HEK293 (cell line): ENCODE measurements around the gene KCNJ9.
"Not testable (repeated sequence)": the region's sequence is repeated elsewhere in the genome, so short reads cannot be mapped to it uniquely, and the experiment has no call there.

ENCODE experiments used
- CTCF ChIA-PET: fragments of 350-600 bp; formaldehyde crosslinking; extraction: SDS; loops from one replicate; lab custom pipeline; 2021; ENCODE audit warnings: antibody characterized with exemption; lab: Yijun Ruan, JAX
- POLR2A ChIA-PET: fragments of 300-600 bp; formaldehyde crosslinking; extraction: SDS; loops from one replicate; lab custom pipeline; 2020; ENCODE audit warnings: antibody characterized with exemption, inconsistent platforms; lab: Yijun Ruan, JAX
- H3K27ac ChIP-seq: fragments of 200-500 bp; sonication (Bioruptor generic); 2 replicates; pipeline ENCODE4 v1.5.1; 2014; ENCODE audit warnings: low read depth, low read length, control low read depth, inconsistent platforms; ENCODE audit errors: extremely low read depth
- H3K36me3 ChIP-seq, 2 experiments: fragments of 200-500 bp in 1 of 2; sonication (Bioruptor generic) in 1 of 2; 1 replicate in 1 of 2; 2 replicates in 1 of 2; pipeline ENCODE4 v1.5.1; 2014 to 2017; ENCODE audit warnings: inconsistent platforms in 2 of 2, low read length in 2 of 2; ENCODE audit not compliant: control insufficient read depth in 2 of 2, insufficient read depth in 1 of 2
- H3K4me1 ChIP-seq: fragments of 200-500 bp; sonication (Bioruptor generic); 2 replicates; pipeline ENCODE4 v1.5.1; 2014; ENCODE audit warnings: mild to moderate bottlenecking, low read length, inconsistent platforms; ENCODE audit not compliant: control insufficient read depth, insufficient read depth
- H3K4me3 ChIP-seq: 2 replicates; pipeline ENCODE4 v1.5.1; 2011; ENCODE audit warnings: low read depth, mild to moderate bottlenecking, control low read depth, low read length, moderate library complexity
- H3K9me3 ChIP-seq: fragments of 200-500 bp; sonication (Bioruptor generic); 2 replicates; pipeline ENCODE4 v1.5.1; 2014; ENCODE audit warnings: low read depth, low read length, inconsistent platforms; ENCODE audit not compliant: control insufficient read depth, insufficient read depth
- FEZF1 ChIP-seq: fragments of 450-650 bp; formaldehyde crosslinking; IDR thresholded peaks from 2 replicates; pipeline ENCODE4 v1.5.1; 2016; ENCODE audit warnings: missing biosample characterization, missing genetic modification characterization
- GLIS1 ChIP-seq: fragments of 450-650 bp; formaldehyde crosslinking; IDR thresholded peaks from 2 replicates; pipeline ENCODE4 v1.5.1; 2016; ENCODE audit warnings: missing biosample characterization, missing genetic modification characterization
- IKZF3 ChIP-seq: fragments of 450-650 bp; IDR thresholded peaks from 2 replicates; pipeline ENCODE4 v1.5.0; 2018; ENCODE audit warnings: missing biosample characterization, mild to moderate bottlenecking, missing genetic modification characterization, moderate library complexity
- KLF1 ChIP-seq: fragments of 450-650 bp; formaldehyde crosslinking; IDR thresholded peaks from 2 replicates; pipeline ENCODE4 v1.5.1; 2016; ENCODE audit warnings: missing biosample characterization, missing genetic modification characterization
- MYNN ChIP-seq: fragments of 450-650 bp; formaldehyde crosslinking; IDR thresholded peaks from 2 replicates; pipeline ENCODE4 v1.5.1; 2016; ENCODE audit warnings: missing biosample characterization, missing genetic modification characterization, borderline replicate concordance
- REPIN1 ChIP-seq: fragments of 450-650 bp; formaldehyde crosslinking; IDR thresholded peaks from 2 replicates; pipeline ENCODE4 v1.5.1; 2017; ENCODE audit warnings: missing biosample characterization, missing genetic modification characterization, low read depth
- WT1 ChIP-seq: fragments of 450-650 bp; formaldehyde crosslinking; IDR thresholded peaks from 2 replicates; pipeline ENCODE4 v1.5.1; 2016; ENCODE audit warnings: missing biosample characterization, missing genetic modification characterization
- ZNF16 ChIP-seq: fragments of 450-650 bp; formaldehyde crosslinking; IDR thresholded peaks from 2 replicates; pipeline ENCODE4 v1.5.1; 2016; ENCODE audit warnings: low read depth, missing biosample characterization, missing genetic modification characterization
- ZNF175 ChIP-seq: fragments of 450-650 bp; formaldehyde crosslinking; IDR thresholded peaks from 2 replicates; pipeline ENCODE4 v1.5.1; 2016; ENCODE audit warnings: missing biosample characterization, missing genetic modification characterization
- ZNF214 ChIP-seq: fragments of 450-650 bp; formaldehyde crosslinking; IDR thresholded peaks from 2 replicates; pipeline ENCODE4 v1.5.1; 2017; ENCODE audit warnings: missing biosample characterization, mild to moderate bottlenecking, missing genetic modification characterization, borderline replicate concordance
- ZNF529 ChIP-seq: fragments of 450-650 bp; formaldehyde crosslinking; IDR thresholded peaks from 2 replicates; pipeline ENCODE4 v1.5.1; 2017; ENCODE audit warnings: missing genetic modification characterization, missing biosample characterization; ENCODE audit not compliant: insufficient replicate concordance
- ZNF596 ChIP-seq: fragments of 450-650 bp; IDR thresholded peaks from 2 replicates; pipeline ENCODE4 v1.5.0; 2018; ENCODE audit warnings: missing biosample characterization, mild to moderate bottlenecking, missing genetic modification characterization, moderate library complexity
- ZNF624 ChIP-seq: fragments of 450-650 bp; formaldehyde crosslinking; IDR thresholded peaks from 2 replicates; pipeline ENCODE4 v1.5.1; 2017; ENCODE audit warnings: missing biosample characterization, missing genetic modification characterization
- ZNF658 ChIP-seq: fragments of 450-650 bp; formaldehyde crosslinking; IDR thresholded peaks from 2 replicates; pipeline ENCODE4; 2016; ENCODE audit warnings: missing biosample characterization, missing genetic modification characterization
- ZNF670 ChIP-seq: fragments of 450-650 bp; formaldehyde crosslinking; IDR thresholded peaks from 2 replicates; pipeline ENCODE4 v1.5.1; 2016; ENCODE audit warnings: missing biosample characterization, missing genetic modification characterization, low read depth
- TF ChIP-seq, protein P1 (sequence below): fragments of 450-650 bp; formaldehyde crosslinking; IDR thresholded peaks from 2 replicates; pipeline ENCODE4 v1.5.1; 2016; ENCODE audit warnings: missing biosample characterization, missing genetic modification characterization
- TF ChIP-seq, protein P2 (sequence below): fragments of 450-650 bp; formaldehyde crosslinking; IDR thresholded peaks from 2 replicates; pipeline ENCODE4 v1.5.1; 2016; ENCODE audit warnings: missing biosample characterization, missing genetic modification characterization
- TF ChIP-seq, protein P3 (sequence below): fragments of 450-650 bp; formaldehyde crosslinking; IDR thresholded peaks from 2 replicates; pipeline ENCODE4 v1.5.1; 2016; ENCODE audit warnings: missing biosample characterization, missing genetic modification characterization

Gene KCNJ9

DNA sequence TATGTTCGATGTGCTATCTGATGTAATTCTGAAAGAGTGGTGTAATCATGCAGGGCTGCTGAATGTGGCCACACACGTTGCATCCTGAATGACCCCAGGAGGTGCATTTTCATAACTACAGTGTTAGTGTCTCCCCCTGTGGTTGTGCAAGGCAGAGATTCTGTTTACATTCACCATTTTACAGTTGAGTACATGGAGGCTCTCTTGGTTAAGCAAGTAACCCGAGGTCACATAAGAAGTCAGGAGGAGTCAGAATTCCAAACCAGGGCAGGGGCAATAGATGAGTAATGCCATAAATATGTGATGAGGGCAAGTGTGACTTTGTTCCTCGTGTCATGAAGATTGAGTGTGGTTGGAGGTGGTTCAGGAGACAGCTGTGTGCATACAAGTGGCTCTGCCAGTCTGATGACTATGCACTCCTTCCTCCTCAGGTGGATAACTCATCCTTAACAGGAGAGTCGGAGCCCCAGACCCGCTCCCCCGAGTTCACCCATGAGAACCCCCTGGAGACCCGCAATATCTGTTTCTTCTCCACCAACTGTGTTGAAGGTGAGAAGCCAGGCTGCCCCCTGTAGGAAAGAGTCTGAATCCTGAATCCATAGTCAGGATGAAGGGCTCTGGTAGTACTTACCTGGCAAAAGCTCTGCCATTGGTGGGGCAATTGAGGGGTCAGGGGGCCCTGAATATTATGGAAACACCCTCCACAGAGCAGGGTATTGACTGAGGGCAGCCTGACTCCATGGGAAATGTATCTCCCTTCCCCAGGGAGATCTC, 43.6 kb downstream of the KCNJ9 start (continued):
- TF ChIP-seq, protein P1, sequence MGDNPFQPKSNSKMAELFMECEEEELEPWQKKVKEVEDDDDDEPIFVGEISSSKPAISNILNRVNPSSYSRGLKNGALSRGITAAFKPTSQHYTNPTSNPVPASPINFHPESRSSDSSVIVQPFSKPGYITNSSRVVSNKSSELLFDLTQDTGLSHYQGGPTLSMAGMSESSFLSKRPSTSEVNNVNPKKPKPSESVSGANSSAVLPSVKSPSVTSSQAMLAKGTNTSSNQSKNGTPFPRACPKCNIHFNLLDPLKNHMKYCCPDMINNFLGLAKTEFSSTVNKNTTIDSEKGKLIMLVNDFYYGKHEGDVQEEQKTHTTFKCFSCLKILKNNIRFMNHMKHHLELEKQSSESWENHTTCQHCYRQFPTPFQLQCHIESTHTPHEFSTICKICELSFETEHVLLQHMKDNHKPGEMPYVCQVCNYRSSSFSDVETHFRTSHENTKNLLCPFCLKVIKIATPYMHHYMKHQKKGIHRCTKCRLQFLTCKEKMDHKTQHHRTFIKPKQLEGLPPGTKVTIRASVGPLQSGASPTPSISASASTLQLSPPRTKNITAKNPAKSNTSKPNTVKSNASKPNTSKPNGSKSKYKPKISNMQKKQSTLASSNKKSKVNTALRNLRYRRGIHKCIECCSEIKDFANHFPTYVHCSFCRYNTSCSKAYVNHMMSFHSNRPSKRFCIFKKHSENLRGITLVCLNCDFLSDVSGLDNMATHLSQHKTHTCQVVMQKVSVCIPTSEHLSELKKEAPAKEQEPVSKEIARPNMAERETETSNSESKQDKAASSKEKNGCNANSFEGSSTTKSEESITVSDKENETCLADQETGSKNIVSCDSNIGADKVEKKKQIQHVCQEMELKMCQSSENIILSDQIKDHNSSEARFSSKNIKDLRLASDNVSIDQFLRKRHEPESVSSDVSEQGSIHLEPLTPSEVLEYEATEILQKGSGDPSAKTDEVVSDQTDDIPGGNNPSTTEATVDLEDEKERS (tag by site-specific recombination), result no peak
- TF ChIP-seq GLIS1 (tag by site-specific recombination), result peak; percentile 32

DNA sequence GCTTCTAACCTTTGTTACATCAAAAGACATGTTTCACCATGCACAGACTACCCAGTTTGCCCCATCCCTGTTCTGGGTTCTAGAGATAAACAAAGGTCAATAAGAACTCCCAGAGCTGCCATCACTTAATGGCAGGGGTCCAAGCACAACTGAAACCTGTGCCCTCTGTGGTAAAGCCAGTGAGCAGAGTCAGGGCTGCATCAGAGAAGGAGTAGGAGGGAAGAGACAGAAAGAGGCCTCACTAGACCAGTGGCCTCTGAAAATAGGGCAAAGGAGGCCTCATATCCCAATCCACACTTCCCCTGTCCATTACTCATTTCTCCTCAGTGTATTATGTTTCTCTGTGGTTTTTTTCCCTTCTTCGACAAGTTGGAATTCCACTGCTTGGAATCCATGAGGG, 44.4 kb downstream of the KCNJ9 start:
- H3K36me3 ChIP-seq, result no peaks in the 10 kb centered on the region
- CTCF ChIA-PET, result interaction anchor here (0.5 to 2.5 kb wide), 5 partner anchors 12 to 169 kb away, joined by 3 to 6 read pairs (median 4); no protein-coding TSS in a partner anchor

DNA sequence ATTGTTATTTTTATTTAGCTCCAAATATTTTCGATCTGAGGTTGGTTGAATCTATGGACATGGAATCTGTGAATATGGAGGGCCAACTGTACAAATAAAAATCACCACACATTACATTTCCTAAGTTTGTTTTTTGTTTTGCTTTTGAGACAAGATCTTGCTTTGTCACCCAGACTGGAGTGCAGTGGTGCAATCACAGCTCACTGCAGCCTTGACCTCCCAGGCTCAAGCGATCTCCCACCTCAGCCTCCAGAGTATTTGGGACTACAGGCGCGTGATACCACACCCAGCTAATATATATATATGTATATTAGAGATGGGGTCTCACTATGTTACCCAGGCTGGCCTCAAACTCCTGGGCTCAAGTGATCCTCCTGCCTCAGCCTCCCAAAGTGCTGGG, 45.0 kb downstream of the KCNJ9 start:
- POLR2A ChIA-PET, H3K4me3 ChIP-seq, H3K27ac ChIP-seq, H3K9me3 ChIP-seq, H3K36me3 ChIP-seq, H3K4me1 ChIP-seq: not testable (repeated sequence)
- CTCF ChIA-PET, result interaction anchor here (0.6 to 2.5 kb wide), 5 partner anchors 17 to 168 kb away, joined by 3 to 6 read pairs (median 5); no protein-coding TSS in a partner anchor

More for the DNA sequence above, 44.4 kb downstream of the KCNJ9 start:
- no peak for TF ChIP-seq REPIN1 (tag by site-specific recombination)
- TF ChIP-seq ZNF670 (tag by site-specific recombination), result no peak
- no peak for TF ChIP-seq ZNF658 (tag by site-specific recombination)
- no peak for TF ChIP-seq ZNF175 (tag by site-specific recombination)
- no peak for TF ChIP-seq IKZF3 (tag by site-specific recombination)
- no peak for TF ChIP-seq MYNN
- TF ChIP-seq, protein P2, sequence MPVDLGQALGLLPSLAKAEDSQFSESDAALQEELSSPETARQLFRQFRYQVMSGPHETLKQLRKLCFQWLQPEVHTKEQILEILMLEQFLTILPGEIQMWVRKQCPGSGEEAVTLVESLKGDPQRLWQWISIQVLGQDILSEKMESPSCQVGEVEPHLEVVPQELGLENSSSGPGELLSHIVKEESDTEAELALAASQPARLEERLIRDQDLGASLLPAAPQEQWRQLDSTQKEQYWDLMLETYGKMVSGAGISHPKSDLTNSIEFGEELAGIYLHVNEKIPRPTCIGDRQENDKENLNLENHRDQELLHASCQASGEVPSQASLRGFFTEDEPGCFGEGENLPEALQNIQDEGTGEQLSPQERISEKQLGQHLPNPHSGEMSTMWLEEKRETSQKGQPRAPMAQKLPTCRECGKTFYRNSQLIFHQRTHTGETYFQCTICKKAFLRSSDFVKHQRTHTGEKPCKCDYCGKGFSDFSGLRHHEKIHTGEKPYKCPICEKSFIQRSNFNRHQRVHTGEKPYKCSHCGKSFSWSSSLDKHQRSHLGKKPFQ (tag by site-specific recombination), result no peak
- TF ChIP-seq ZNF624 (tag by site-specific recombination), result no peak
- no peak for TF ChIP-seq ZNF596 (tag by site-specific recombination)
- no peak for TF ChIP-seq ZNF214 (tag by site-specific recombination)
- TF ChIP-seq ZNF529 (tag by site-specific recombination), result no peak
- TF ChIP-seq WT1 (tag by site-specific recombination), result no peak
- TF ChIP-seq KLF1, result no peak
- TF ChIP-seq ZNF16 (tag by site-specific recombination), result no peak
- TF ChIP-seq, protein P3, sequence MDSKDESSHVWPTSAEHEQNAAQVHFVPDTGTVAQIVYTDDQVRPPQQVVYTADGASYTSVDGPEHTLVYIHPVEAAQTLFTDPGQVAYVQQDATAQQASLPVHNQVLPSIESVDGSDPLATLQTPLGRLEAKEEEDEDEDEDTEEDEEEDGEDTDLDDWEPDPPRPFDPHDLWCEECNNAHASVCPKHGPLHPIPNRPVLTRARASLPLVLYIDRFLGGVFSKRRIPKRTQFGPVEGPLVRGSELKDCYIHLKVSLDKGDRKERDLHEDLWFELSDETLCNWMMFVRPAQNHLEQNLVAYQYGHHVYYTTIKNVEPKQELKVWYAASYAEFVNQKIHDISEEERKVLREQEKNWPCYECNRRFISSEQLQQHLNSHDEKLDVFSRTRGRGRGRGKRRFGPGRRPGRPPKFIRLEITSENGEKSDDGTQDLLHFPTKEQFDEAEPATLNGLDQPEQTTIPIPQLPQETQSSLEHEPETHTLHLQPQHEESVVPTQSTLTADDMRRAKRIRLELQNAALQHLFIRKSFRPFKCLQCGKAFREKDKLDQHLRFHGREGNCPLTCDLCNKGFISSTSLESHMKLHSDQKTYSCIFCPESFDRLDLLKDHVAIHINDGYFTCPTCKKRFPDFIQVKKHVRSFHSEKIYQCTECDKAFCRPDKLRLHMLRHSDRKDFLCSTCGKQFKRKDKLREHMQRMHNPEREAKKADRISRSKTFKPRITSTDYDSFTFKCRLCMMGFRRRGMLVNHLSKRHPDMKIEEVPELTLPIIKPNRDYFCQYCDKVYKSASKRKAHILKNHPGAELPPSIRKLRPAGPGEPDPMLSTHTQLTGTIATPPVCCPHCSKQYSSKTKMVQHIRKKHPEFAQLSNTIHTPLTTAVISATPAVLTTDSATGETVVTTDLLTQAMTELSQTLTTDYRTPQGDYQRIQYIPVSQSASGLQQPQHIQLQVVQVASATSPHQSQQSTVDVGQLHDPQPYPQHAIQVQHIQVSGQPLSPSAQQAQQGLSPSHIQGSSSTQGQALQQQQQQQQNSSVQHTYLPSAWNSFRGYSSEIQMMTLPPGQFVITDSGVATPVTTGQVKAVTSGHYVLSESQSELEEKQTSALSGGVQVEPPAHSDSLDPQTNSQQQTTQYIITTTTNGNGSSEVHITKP (tag by site-specific recombination), result no peak
- TF ChIP-seq FEZF1 (tag by site-specific recombination), result no peak
- no peak overlapping the region for H3K4me3 ChIP-seq
- no peaks in the 10 kb centered on the region for H3K4me1 ChIP-seq
- POLR2A ChIA-PET, result no interaction called here
- H3K9me3 ChIP-seq, result no peaks in the 10 kb centered on the region
- H3K27ac ChIP-seq, result no peak overlapping the region
